Right kidney (tissue), 1 donor: ENCODE data around the gene ASIC5.
"Not testable (repeated sequence)": the region's sequence is repeated elsewhere in the genome, so short reads cannot be mapped to it uniquely, and the experiment has no call there.

Source experiments
- DNase-seq: peaks from one replicate; pipeline ENCODE4 v3.0.0-alpha.2; 2016

ASIC5 gene

DNA sequence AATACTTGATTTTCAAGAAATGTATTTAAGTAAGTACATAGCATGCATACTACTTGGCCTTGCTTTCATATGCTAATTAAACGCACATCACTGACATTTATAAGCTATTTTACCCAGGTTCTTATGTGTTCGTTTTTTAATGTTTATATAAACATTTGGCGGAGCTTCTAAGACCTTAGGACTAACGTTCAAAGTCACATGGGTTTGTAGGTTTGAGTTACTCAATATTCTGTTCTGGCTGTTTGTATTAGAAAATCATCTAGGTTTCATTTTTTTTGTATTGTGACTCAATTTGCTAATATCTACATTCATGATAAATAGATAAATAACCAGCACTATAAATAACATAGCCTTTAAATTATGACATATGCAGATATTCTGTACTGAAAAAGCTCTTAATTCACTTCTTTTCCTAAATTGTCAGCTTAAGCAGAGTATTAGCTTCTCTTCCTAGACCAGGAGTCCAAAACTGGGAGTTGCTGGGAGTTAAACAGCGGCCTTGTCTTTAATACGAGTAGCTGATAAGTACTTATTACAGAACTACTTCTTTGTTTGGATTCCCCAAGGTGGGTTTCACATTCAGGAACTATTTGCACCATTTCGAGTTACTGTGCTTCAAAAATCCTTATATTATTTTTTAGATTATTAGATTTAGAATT is 65.3 kb downstream of the ASIC5 start:
- DNase-seq, result no peak

DNA sequence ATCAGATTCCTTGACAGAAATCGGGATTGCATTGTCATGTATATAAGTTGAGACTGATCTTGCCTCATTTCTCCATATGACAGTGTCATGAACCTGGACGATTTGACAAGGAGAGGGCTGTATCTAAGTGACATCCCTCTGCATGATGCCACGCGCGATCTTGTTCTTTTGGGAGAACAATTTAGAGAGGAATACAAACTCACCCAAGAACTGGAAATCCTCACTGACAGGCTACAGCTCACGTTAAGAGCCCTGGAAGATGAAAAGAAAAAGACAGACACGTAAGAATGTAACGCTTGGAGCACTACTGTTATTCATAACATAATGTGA is 66.3 kb downstream of the ASIC5 start:
- DNase-seq, result no peak

DNA sequence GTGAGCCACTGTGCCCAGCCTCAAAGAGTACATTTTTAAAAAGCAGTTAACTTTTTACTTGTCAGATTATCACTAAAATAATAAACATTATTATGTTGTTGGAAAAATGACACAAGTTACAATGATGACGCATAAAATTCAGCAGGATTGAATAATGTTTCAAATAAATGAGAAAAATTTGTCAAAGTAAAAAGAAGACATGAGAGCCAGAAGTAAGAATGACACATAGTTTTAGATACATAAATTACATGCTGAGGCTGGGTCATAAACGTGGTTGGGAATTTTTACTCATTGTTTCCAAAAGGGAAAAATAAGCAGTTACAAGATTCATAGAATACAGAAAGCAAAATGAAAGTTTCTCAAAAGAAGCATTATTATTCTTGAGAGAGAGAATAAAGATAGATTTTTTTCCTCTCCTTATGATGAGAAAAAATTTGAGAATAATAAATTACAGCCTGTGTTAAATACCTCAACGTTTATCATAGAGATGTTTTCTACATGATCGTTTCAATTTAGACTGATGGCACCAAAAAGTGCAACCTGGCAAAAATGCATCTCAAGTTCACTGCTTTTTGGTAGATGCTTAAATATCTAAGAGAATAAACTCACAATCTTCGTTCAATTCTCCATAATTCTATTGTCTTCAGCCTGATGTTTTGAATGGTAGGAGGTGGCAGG is 66.8 kb downstream of the ASIC5 start:
- no peak for DNase-seq

DNA sequence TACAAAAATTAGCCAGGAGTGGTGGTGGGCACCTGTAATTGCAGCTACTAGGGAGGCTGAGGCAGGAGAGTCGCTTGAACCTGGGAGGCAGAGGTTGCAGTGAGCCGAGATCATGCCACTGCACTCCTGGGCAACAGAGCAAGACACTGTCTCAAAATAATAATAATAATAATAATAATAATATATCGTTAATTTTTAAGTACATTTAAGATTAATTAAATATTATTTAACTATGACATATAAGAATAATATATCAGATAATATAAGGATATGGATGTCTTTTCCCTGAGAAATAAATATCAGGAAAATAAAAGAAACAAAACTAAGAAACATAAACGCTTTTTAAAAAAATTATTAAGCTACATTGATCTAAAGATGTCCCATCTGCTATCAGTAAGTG is 68.5 kb downstream of the ASIC5 start:
- not testable (repeated sequence) for DNase-seq

DNA sequence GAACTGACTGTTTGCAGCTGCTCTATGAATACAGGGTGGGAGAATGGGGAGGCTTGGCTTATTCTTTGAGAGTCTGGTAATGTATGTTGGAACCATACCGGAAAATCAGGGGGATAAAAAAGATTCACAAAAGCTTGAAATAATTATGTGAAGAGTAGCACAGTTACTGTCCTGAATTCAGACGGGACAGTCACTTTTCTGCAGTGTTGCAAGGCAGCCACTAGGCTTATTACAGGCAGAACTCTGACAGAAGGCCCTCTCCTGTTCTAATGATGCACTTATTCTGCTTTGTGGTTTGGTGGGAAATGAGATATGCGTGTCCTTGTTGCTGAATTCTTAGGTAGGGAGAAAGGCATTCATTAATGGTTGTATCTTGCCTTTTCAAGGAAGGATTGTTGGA is 70.1 kb downstream of the ASIC5 start:
- DNase-seq, result no peak

DNA sequence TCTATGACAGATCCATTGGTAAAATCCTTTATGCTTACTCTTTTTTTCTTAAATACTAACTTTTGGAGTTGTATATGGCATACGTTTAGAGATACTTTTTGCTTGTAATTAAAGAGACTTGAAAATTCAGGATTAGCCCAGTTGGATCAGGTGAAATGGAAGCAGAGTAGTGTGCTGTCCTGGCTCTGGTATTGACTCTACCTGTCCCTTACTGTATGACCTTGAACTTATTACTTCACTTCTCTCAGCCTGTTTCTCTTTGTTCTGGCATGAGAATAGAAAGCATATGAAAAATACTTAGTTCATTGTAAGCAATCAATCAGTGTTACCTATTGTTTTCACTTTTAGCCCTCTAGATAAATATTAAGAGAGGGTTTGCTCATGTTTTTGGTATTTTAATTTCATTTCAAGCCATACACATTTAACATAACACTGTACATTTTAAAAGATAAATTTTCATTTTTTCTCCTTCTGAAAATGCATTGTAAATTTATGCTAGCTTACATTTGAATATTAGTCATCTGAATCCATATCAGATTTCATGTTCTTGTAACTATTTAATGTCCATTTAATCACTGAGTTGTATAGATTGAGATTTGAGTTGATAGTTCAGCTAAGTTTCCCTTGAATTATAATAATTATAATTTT is 71.4 kb downstream of the ASIC5 start:
- DNase-seq, result no peak

DNA sequence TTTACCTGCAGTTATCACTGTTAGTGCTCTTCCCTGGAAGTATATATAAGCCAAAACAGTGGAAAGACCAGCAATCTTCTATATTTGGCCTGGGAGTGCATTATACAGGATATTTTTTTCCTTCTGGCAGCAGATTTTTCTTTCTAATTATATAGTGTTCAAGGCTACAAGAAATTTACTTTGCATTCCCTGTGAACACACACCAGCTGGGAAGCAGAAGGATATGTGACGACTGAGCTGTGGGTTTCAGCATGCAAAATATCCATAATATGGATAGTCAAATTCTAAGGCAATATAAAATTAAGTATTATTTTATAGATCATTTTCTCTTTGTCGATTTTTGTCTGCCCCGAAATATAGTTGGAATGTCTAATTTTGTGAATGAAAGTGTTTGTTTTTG is 76.1 kb downstream of the ASIC5 start:
- DNase-seq, result no peak

DNA sequence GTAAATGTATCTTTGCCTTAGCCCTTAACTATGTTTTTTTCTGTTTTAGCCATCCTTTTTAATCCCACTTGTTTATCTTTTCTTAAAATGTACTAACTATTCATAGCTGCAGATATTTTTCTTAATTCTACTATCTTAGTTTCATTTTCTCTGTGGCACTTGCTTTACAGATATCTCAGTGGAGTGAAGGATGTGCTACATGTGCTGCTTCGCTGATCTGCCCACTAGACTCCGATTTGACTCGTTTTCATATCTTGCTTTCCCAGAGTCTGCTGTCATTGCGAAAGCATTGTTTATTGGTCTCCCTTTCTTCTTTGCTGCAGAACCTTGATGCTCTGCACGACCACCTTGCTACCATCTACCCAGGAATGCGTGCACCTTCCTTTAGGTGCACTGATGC is 76.7 kb downstream of the ASIC5 start:
- DNase-seq, result no peak

DNA sequence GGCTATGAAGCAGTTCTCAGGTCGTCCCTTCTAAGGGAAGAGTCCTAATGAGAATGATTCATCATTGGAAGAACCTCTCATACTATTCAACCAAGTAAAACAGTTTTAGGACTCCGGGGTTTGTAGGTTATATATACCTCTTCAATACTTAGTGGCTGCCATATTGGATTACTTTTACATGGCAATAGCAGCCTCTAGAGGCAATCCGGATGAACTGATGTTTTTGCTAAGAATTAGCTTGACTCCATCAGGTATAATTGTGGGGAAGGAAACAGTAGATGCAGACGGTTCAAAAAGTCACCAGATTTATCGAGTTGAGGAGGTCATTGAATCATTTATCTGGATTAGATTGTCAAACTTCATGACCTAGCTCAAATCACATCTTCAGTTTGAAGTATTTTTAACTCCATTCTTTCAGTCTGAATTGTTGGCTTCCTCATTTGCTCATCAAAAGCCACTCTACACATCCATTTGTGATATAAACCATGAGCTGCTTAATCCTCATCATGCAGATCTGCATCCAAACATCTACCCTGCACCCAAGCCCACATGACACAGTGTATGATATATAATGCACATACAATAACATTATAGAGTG is 78.9 kb downstream of the ASIC5 start:
- DNase-seq, result peak; percentile 32

DNA sequence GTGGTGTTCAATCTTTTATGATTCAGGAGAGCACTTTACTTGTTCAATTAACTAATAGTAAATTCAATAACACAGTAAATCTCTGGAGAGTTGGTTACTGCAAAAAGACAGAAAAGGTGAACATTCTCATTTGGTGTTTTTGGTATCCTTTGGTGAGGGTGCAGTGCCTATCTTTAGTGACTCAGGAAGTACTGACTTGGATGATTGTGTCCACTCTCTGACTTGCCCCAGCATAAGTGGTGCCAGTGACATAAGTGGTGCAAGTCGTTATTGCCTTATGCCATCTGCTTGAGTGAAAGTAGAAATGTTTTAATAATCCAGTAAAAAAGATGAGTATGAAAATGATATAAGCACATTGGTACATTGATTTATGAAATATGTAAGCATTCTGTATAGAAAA is 80.2 kb downstream of the ASIC5 start:
- DNase-seq, result no peak

DNA sequence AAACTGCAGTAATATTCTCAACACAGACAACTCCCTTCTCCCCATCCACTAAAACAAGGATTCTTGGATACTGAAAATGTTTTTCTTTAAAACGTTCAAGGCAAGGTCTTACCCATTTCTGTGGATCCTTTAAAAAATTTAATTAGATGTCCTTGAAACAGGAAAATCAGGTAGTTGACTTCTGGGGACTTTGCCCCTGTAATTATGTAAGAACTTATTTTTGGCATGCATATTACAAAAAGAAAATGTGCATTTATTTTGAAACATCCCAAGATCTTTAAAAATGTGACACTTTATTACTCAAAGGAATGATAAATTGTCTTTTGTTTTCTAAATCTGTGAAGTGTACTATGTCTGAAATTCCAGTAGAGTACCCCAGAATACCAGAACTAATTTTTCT is 81.4 kb downstream of the ASIC5 start:
- DNase-seq, result no peak

DNA sequence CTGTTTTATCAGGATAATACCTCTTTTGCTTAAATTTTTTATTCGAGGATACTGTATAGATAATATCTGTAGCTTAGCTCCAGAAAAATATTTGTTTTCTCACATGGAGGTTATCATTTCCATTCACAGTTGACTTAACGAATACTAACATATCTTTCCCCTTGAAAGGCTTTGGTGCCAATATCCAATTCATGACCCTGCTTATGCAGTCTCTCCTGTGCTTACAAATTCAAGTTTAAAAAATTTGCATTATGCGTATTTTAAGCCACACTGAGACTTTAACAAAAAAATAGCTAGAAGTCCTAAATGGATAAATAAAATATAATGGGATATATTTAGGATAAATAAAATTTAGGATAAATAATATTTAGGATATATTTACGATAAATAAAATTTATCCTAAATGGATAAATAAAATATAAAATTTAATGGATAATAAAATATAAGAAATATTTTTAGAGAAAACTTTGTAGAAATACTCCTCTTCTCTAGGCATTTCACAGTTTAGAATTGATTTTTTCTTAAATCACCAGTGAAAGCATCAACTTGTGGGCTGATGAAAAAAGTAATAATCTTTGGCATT is 84.7 kb downstream of the ASIC5 start:
- no peak for DNase-seq

DNA sequence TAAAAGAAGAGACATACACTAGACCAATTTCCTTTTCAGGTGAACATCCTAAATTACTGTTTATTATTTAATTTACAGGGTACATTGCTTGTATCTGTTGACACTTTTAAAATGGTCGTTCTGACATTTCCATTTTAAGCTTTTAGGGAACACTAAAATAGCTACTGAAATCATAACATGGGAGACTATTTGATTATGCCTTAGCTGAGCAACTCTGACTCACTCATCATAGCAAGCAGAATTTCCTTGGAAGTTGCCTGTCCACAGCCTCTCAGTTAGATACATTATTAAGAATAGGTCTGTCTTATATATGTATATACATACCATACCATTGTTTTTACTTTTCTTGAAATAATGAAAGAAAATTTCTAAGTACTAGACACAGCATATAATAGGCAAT is 85.3 kb downstream of the ASIC5 start:
- DNase-seq, result no peak
